OCI-LY1 (cell line): ENCODE results near the gene TSPAN10.

Experiments used
- H2AFZ ChIP-seq: fragments of 200-600 bp; sonication (generic), shearing (Covaris generic); 2 replicates; pipeline ENCODE4 v1.6.0; 2014; ENCODE audit warnings: antibody characterized with exemption, mild to moderate bottlenecking, low read length
- H3F3A ChIP-seq: fragments of 200-600 bp; sonication (generic), shearing (Covaris generic); 2 replicates; pipeline ENCODE4 v1.6.0; 2014; ENCODE audit warnings: mild to moderate bottlenecking, antibody characterized with exemption, low read length, moderate library complexity; ENCODE audit not compliant: insufficient read depth
- H3K27ac ChIP-seq: fragments of 200-600 bp; sonication (generic); 2 replicates; pipeline ENCODE4 v1.5.1; 2014; ENCODE audit warnings: low read length, mixed run types, mild to moderate bottlenecking, low read depth; ENCODE audit not compliant: poor library complexity, severe bottlenecking
- H3K27me3 ChIP-seq: fragments of 200-600 bp; sonication (generic); 2 replicates; pipeline ENCODE4 v1.6.0; 2014; ENCODE audit warnings: antibody characterized with exemption, mild to moderate bottlenecking, low read length, moderate library complexity; ENCODE audit not compliant: insufficient read depth
- H3K36me3 ChIP-seq: fragments of 200-600 bp; sonication (generic); 2 replicates; pipeline ENCODE4 v1.6.1; 2014; ENCODE audit warnings: mild to moderate bottlenecking, antibody characterized with exemption, low read length, moderate library complexity, mixed read lengths; ENCODE audit not compliant: insufficient read depth
- H3K4me1 ChIP-seq: fragments of 200-600 bp; sonication (generic); 2 replicates; pipeline ENCODE4 v1.5.1; 2014; ENCODE audit warnings: mild to moderate bottlenecking, low read length, moderate library complexity; ENCODE audit not compliant: insufficient read depth, severe bottlenecking
- H3K4me2 ChIP-seq: fragments of 200-600 bp; sonication (generic), shearing (Covaris generic); 2 replicates; pipeline ENCODE4 v1.6.1; 2014; ENCODE audit warnings: low read length
- H3K4me3 ChIP-seq: fragments of 200-600 bp; sonication (generic); 2 replicates; pipeline ENCODE4 v1.5.1; 2014; ENCODE audit warnings: low read length, low read depth, mild to moderate bottlenecking, mixed read lengths; ENCODE audit not compliant: poor library complexity, severe bottlenecking
- H3K79me2 ChIP-seq: fragments of 200-600 bp; shearing (Covaris generic); 2 replicates; pipeline ENCODE4 v1.6.1; 2016; ENCODE audit warnings: mixed run types, low read length, mixed read lengths; ENCODE audit not compliant: insufficient read depth
- H3K9ac ChIP-seq: fragments of 200-600 bp; sonication (generic), shearing (Covaris generic); 2 replicates; pipeline ENCODE4 v1.6.1; 2014; ENCODE audit warnings: mild to moderate bottlenecking, low read length, mixed read lengths
- H3K9me2 ChIP-seq: fragments of 200-600 bp; sonication (generic), shearing (Covaris generic); 2 replicates; pipeline ENCODE4 v1.6.1; 2014; ENCODE audit warnings: low read depth, mild to moderate bottlenecking, low read length, mixed read lengths
- H3K9me3 ChIP-seq: fragments of 200-600 bp; shearing (Covaris generic); 2 replicates; pipeline ENCODE4 v1.6.1; 2014; ENCODE audit warnings: low read length, mixed read lengths
- H4K20me1 ChIP-seq: fragments of 200-600 bp; sonication (generic), shearing (Covaris generic); 2 replicates; pipeline ENCODE4 v1.6.0; 2016; ENCODE audit warnings: mild to moderate bottlenecking, low read length; ENCODE audit not compliant: insufficient read depth
- CTCF ChIP-seq: fragments of 200-600 bp; sonication (generic), shearing (Covaris generic); IDR thresholded peaks from 2 replicates; pipeline ENCODE4 v1.5.1; 2017; ENCODE audit warnings: mild to moderate bottlenecking, antibody characterized with exemption, low read length, moderate library complexity, mixed read lengths
- EZH2 ChIP-seq: fragments of 200-600 bp; sonication (generic), shearing (Covaris generic); IDR thresholded peaks from 2 replicates; pipeline ENCODE4 v1.8.0; 2017; ENCODE audit warnings: borderline replicate concordance, mixed run types, mild to moderate bottlenecking, antibody characterized with exemption, low read length, moderate library complexity, mixed read lengths

The TSPAN10 gene

GRCh38 chr17:81652906-81653771, 16.1 kb downstream of the TSPAN10 start:
- Histone ChIP-seq H3K4me3 (peak overlapping the region; percentile 33), H3K4me2 (peak overlapping the region; percentile 43), H3K9me2 (no peaks in the 10 kb centered on the region), H3K27me3 (peaks cover 20% of the 10 kb centered on the region), H2AFZ (no peak overlapping the region), H3K79me2 (no peaks in the 10 kb centered on the region), H3K9ac (no peak overlapping the region; the same call in 1 of the 2 replicates), H3K36me3 (no peaks in the 10 kb centered on the region; the same call in 1 of the 2 replicates), H3K4me1 (peaks cover 10% of the 10 kb centered on the region), H3F3A (no peaks in the 10 kb centered on the region), H3K27ac (no peak overlapping the region), H4K20me1 (no peaks in the 10 kb centered on the region), H3K9me3 (no peaks in the 10 kb centered on the region)
- TF ChIP-seq EZH2 (no peak), CTCF (no peak)

GRCh38 chr17:81655378-81656117, 18.6 kb downstream of the TSPAN10 start:
- no peak overlapping the region for H2AFZ ChIP-seq
- no peaks in the 10 kb centered on the region for H3F3A ChIP-seq
- no peak overlapping the region for H3K4me3 ChIP-seq
- H3K79me2 ChIP-seq: no peaks in the 10 kb centered on the region
- H3K27me3 ChIP-seq: peaks cover 17% of the 10 kb centered on the region
- H3K36me3 ChIP-seq: no peaks in the 10 kb centered on the region
- no peak overlapping the region for H3K27ac ChIP-seq
- H4K20me1 ChIP-seq: no peaks in the 10 kb centered on the region
- no peak overlapping the region for H3K4me2 ChIP-seq
- H3K9ac ChIP-seq: no peak overlapping the region
- TF ChIP-seq EZH2 (no peak), CTCF (no peak)
- H3K4me1 ChIP-seq: peaks cover 10% of the 10 kb centered on the region
- no peaks in the 10 kb centered on the region for H3K9me3 ChIP-seq
- no peaks in the 10 kb centered on the region for H3K9me2 ChIP-seq

- Histone ChIP-seq H3K9ac (no peak within 1 kb of the TSS), H3K36me3 (no peaks in the 10 kb centered on the region), H4K20me1 (no peaks in the 10 kb centered on the region), H3F3A (no peaks in the 10 kb centered on the region), H3K4me1 (peaks cover 10% of the 10 kb centered on the region), H3K9me2 (no peaks in the 10 kb centered on the region), H2AFZ (no peak within 1 kb of the TSS), H3K4me3 (no peak within 1 kb of the TSS), H3K4me2 (no peak within 1 kb of the TSS), H3K27ac (no peak within 1 kb of the TSS), H3K9me3 (no peaks in the 10 kb centered on the region), H3K79me2 (no peaks in the 10 kb centered on the region), H3K27me3 (peaks cover 14% of the 10 kb centered on the region)
- TF ChIP-seq CTCF (no peak), EZH2 (no peak)
These were observed 19.2 kb downstream of the TSPAN10 start, which contains the start of gene PDE6G for GRCh38 chr17:81656118-81656743. Gene PDE6G, minus strand, starts transcription at chr17:81656542. Its CDS starts 3,237 bp downstream, at chr17:81653305.
